GM19193 (cell line): Measurements from ENCODE around the gene CRYGS.

Experiments used
- POLR2A ChIP-seq: IDR thresholded peaks from 4 replicates; pipeline ENCODE4 v1.6.1; 2011; ENCODE audit not compliant: insufficient read depth, insufficient read length; ENCODE audit errors: extremely low read depth

Gene CRYGS

GRCh38 chr3:186525369-186526255 lies 18.6 kb downstream of the CRYGS start:
- TF ChIP-seq POLR2A: peak; percentile 27

GRCh38 chr3:186524616-186525015 lies 19.6 kb downstream of the CRYGS start:
- TF ChIP-seq POLR2A: no peak

- no peak for TF ChIP-seq POLR2A
These were observed 20.7 kb downstream of the CRYGS start for GRCh38 chr3:186523434-186523833.

GRCh38 chr3:186523022-186523421 lies 21.2 kb downstream of the CRYGS start:
- no peak for TF ChIP-seq POLR2A

GRCh38 chr3:186520957-186521842 lies 23.0 kb downstream of the CRYGS start:
- peak; percentile 13 for TF ChIP-seq POLR2A

- TF ChIP-seq POLR2A: no peak
These were observed 23.7 kb downstream of the CRYGS start for GRCh38 chr3:186520431-186520830.

- peak; percentile 61 for TF ChIP-seq POLR2A
These were observed 25.0 kb downstream of the CRYGS start for GRCh38 chr3:186519021-186519658.

- no peak for TF ChIP-seq POLR2A
These were observed 27.0 kb downstream of the CRYGS start for GRCh38 chr3:186517218-186517617.

- TF ChIP-seq POLR2A: no peak
These were observed 27.5 kb downstream of the CRYGS start for GRCh38 chr3:186516646-186517045.

- TF ChIP-seq POLR2A: no peak
These were observed 29.1 kb downstream of the CRYGS start for GRCh38 chr3:186515125-186515524.

- TF ChIP-seq POLR2A: no peak
These were observed 29.7 kb downstream of the CRYGS start for GRCh38 chr3:186514296-186515002.

- TF ChIP-seq POLR2A: no peak
These were observed 30.8 kb downstream of the CRYGS start for GRCh38 chr3:186513386-186513785.

GRCh38 chr3:186512570-186513302 lies 31.4 kb downstream of the CRYGS start:
- TF ChIP-seq POLR2A: peak; percentile 26

GRCh38 chr3:186511702-186512101 lies 32.5 kb downstream of the CRYGS start:
- TF ChIP-seq POLR2A: no peak
